ENCODE results near the gene ZBTB25.

DNA sequence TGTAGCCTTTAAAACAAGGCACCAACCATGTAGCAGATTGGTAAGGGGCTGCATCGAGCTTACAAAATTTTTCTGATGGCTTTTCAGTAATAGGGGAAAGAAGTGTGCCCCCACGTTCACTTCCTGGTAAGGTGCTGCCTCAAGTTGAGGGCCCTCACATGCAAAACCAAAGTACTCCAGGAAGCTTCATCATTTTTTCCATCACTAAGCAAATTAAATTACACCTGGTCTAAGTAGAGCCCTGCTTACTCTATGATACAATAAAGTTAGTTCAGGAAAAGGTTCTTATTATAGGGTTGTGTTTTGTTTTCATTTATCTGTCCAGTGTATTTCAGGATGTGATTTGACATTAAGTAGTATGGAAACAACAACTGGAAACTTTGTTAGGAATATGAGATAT, 53.4 kb downstream of the ZBTB25 start:
- TF ChIP-seq, protein P1, sequence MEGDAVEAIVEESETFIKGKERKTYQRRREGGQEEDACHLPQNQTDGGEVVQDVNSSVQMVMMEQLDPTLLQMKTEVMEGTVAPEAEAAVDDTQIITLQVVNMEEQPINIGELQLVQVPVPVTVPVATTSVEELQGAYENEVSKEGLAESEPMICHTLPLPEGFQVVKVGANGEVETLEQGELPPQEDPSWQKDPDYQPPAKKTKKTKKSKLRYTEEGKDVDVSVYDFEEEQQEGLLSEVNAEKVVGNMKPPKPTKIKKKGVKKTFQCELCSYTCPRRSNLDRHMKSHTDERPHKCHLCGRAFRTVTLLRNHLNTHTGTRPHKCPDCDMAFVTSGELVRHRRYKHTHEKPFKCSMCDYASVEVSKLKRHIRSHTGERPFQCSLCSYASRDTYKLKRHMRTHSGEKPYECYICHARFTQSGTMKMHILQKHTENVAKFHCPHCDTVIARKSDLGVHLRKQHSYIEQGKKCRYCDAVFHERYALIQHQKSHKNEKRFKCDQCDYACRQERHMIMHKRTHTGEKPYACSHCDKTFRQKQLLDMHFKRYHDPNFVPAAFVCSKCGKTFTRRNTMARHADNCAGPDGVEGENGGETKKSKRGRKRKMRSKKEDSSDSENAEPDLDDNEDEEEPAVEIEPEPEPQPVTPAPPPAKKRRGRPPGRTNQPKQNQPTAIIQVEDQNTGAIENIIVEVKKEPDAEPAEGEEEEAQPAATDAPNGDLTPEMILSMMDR (IDR thresholded peaks at IDR 0.05), result no peak
- TF ChIP-seq POLR2A (IDR thresholded peaks at IDR 0.05), result no peak
